ENCODE measurements around the gene MAGEA9.

Gene MAGEA9

GRCh38 chrX:149799095-149799714, 17.5 kb downstream of the MAGEA9 start:
- DNase-seq: no peak
- H3K27ac Mint-ChIP-seq: peak overlapping the region; percentile 76
- no peak for TF ChIP-seq CTCF (IDR thresholded peaks at IDR 0.05)
- peaks cover 65% of the 10 kb centered on the region for H3K9me3 Mint-ChIP-seq
- H3K4me1 Mint-ChIP-seq: peaks cover 42% of the 10 kb centered on the region
- H3K27me3 Mint-ChIP-seq (ENCODE audit: low read depth, poor library complexity): no peaks in the 10 kb centered on the region
- no peak overlapping the region for H3K4me3 Mint-ChIP-seq
- peaks cover 6% of the 10 kb centered on the region for H3K36me3 Mint-ChIP-seq (ENCODE audit: low read depth)

GRCh38 chrX:149799938-149800337, 18.2 kb downstream of the MAGEA9 start:
- Mint-ChIP-seq H3K4me1 (peaks cover 47% of the 10 kb centered on the region), H3K27me3 (ENCODE audit: low read depth, poor library complexity) (no peaks in the 10 kb centered on the region), H3K9me3 (peaks cover 71% of the 10 kb centered on the region), H3K4me3 (no peak overlapping the region), H3K27ac (no peak overlapping the region), H3K36me3 (ENCODE audit: low read depth) (peaks cover 6% of the 10 kb centered on the region)
- no peak for DNase-seq
- no peak for TF ChIP-seq CTCF (IDR thresholded peaks at IDR 0.05)

GRCh38 chrX:149803458-149804062, 21.8 kb downstream of the MAGEA9 start:
- TF ChIP-seq CTCF (IDR thresholded peaks at IDR 0.05): no peak
- Mint-ChIP-seq H3K36me3 (ENCODE audit: low read depth) (no peaks in the 10 kb centered on the region), H3K27ac (no peak overlapping the region), H3K27me3 (ENCODE audit: low read depth, poor library complexity) (peaks cover 3% of the 10 kb centered on the region), H3K9me3 (peaks cover 75% of the 10 kb centered on the region), H3K4me3 (no peak overlapping the region), H3K4me1 (peaks cover 47% of the 10 kb centered on the region)
- no peak for DNase-seq

GRCh38 chrX:149804102-149804501, 22.4 kb downstream of the MAGEA9 start:
- Mint-ChIP-seq H3K4me3 (no peak overlapping the region), H3K27ac (no peak overlapping the region), H3K36me3 (ENCODE audit: low read depth) (no peaks in the 10 kb centered on the region), H3K4me1 (peaks cover 46% of the 10 kb centered on the region), H3K9me3 (peaks cover 76% of the 10 kb centered on the region), H3K27me3 (ENCODE audit: low read depth, poor library complexity) (peaks cover 3% of the 10 kb centered on the region)
- no peak for DNase-seq
- no peak for TF ChIP-seq CTCF (IDR thresholded peaks at IDR 0.05)

GRCh38 chrX:149807747-149808458, 26.2 kb downstream of the MAGEA9 start:
- no peak overlapping the region for H3K4me3 Mint-ChIP-seq
- no peak overlapping the region for H3K27ac Mint-ChIP-seq
- H3K4me1 Mint-ChIP-seq: peaks cover 13% of the 10 kb centered on the region
- TF ChIP-seq CTCF (IDR thresholded peaks at IDR 0.05): no peak
- no peak for DNase-seq
- H3K36me3 Mint-ChIP-seq (ENCODE audit: low read depth): no peaks in the 10 kb centered on the region
- peaks cover 3% of the 10 kb centered on the region for H3K27me3 Mint-ChIP-seq (ENCODE audit: low read depth, poor library complexity)
- H3K9me3 Mint-ChIP-seq: peaks cover 62% of the 10 kb centered on the region
